HG03159 (cell line): ENCODE results near the gene ATP13A3.

Experiments used
- ATAC-seq: cut with Tn5 transposase; IDR thresholded peaks from one replicate; pipeline ENCODE4 v1.9.1; 2021; ENCODE audit warnings: mild to moderate bottlenecking, moderate library complexity; ENCODE audit not compliant: unreplicated experiment

The ATP13A3 gene

DNA sequence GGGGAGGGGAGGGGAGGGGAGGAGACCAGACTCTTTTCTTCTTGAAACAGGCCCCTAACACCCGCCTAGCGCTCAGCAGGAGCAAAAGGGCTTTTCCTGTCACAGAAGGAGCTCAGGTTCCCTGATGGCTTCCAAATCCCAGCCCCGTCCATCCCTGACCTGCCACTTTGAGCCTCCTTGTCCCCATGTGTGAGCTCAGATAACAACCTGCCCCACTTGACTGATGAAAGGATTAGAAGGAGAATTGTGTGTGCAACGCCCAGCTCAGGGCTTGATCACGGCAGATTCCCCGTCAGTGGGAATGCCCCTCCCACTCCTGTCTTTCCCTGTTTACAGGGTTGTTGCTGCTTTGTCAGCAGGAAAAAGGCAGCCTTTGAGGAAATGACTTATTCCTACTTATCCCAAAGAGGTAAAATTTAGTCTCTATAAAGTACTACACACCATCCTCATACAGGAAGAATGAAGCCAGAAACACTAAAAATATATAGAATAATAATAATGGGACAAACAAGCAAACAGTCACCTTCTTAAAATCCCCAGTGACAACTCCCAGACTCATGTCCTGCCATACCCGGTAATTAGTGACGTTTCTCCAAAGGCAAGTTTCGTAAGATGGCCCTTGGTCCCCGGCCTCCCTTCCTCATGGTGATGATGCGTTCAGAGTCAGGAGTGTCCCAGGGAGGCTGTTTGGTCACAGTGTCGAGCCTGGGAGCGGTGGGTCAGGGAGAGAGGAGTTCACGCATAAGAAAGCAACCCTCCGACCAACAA is 111.1 kb downstream of the ATP13A3 start:
- ATAC-seq = no peak

DNA sequence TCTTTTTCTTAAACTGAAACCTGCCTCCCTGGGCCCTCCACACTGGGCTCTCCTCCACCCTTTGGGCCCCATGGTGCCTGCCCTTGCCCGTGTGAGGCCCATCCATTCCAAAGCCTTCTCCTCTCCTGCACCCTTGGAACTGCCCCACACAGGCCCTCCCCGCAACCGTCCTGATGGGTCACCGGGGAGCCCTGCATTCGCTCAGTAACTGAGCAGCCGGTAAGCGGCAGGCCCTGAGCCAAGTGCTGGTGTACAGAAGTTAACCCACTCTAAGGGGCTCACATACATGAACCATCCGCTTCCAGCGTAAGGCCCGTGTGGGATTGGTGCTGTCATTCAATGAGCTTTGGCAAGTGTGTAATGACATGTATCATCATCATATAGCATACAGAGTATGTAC is 111.9 kb downstream of the ATP13A3 start:
- no peak for ATAC-seq

DNA sequence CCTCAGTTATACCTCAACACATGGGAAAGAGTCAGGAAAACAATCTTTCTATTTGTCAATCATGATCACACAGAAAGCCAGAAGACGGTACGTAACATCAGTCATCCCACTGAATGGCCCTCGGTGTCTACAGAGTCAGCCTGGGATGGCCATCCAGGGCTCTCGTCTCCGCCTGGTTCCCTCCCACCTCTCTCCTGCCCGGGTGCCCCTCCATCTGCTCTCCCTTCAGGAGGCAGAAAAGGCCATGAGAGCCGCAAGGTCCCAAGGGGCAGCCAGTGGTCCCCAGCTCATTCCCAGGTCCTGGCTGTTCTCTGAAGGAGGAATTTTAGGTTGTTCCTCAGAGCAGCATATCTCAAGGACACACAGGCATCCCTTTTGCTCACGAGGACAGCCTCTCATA is 112.9 kb downstream of the ATP13A3 start:
- no peak for ATAC-seq

DNA sequence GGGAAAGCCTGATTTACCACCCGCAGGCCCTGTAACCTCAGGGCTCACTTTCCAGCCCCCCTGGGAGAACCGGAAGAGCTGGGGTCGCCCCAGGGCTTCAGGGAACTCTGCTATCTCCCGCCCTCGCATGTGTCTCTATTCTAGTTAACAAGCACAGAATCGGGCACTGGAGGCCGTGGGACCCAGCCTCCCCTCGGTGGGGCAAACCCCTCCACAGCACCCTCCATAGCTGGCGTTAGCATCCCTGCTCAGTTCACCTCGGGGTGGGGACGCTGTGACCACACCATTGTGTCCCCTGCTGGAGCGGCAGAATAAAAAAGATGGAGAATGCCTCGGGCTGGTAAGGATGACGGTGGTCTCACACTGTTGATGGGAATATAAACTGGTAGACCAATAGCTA is 113.8 kb downstream of the ATP13A3 start:
- ATAC-seq = no peak

DNA sequence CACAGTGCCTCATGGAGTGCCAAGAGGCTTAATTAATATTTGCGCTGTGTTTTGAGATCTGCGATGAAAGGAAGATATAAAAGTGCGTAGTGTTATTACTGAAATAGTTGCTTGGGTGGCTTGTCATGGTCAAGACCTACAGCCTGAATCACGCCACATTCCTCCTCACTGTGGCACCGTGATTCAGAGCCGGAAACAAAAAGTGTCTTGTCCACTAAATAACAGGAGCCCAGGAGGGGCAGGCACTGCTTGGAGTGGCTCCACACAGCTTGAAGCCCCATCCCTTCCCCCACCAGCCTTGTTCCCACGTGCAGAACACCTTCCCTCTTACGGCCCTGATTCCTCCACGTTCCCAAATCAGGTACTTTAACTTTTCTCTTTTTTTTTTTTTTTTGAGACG is 116.0 kb downstream of the ATP13A3 start:
- no peak for ATAC-seq

DNA sequence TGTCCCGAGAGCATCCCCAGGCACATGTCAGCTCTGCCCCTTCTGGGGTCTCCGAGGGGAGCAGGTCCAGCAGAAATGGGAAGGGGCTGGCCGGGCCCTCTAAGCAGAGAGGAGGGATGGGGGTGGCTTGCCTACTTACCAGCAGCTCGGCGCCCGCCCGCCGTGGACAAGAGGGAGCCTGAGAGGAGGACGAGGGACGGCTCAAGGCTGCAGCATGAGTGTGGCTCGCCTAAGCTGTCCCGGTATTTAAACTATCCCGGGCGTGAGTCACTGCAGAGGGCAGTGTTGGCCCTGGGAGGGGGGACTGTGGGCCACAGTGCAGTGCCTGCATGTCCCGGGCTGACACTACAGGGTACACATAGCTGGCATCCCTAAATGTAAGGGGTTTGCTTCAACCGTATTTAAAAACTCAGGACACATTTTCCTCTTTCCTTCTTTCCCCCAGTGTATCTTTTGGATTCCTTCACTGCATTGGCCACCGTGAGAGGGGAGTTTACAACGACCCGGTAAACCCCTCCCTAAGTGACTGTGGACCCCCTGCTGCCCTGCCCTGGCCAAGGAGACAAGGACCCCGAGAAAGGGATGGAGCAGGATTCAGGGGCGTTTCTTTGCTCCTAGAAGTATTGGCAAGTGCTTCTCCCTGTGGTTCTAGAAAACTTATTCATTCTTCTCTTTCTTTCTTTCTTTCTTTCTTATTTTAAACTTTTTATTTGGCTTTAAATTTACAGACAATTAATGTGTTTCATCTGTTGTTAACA is 117.1 kb downstream of the ATP13A3 start, which contains the start of gene LRRC15:
Gene LRRC15 (minus strand): TSS at position 222 of the 758 bp plus-strand sequence. CDS start 8,700 bp downstream, outside the sequence.
- no peak for ATAC-seq

DNA sequence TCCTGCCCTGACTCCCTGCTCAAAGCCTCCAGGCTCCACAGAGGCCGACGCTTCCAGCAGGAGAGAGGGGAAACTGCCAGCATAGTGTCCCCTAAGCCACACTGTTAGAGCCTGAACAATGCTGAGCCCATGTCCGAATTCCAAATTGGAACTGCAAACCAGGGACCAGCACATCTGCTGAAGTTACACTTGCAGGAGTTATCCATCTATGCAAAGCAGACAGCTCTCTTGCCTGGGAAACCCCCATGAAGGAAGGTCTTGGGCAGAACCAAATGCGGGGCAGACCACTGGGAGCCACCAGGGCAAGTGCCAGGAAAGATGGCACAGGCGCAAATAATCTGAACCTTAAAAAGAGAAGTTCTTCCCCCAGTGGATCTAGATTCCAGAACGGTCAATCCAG is 117.9 kb downstream of the ATP13A3 start:
- ATAC-seq = no peak

DNA sequence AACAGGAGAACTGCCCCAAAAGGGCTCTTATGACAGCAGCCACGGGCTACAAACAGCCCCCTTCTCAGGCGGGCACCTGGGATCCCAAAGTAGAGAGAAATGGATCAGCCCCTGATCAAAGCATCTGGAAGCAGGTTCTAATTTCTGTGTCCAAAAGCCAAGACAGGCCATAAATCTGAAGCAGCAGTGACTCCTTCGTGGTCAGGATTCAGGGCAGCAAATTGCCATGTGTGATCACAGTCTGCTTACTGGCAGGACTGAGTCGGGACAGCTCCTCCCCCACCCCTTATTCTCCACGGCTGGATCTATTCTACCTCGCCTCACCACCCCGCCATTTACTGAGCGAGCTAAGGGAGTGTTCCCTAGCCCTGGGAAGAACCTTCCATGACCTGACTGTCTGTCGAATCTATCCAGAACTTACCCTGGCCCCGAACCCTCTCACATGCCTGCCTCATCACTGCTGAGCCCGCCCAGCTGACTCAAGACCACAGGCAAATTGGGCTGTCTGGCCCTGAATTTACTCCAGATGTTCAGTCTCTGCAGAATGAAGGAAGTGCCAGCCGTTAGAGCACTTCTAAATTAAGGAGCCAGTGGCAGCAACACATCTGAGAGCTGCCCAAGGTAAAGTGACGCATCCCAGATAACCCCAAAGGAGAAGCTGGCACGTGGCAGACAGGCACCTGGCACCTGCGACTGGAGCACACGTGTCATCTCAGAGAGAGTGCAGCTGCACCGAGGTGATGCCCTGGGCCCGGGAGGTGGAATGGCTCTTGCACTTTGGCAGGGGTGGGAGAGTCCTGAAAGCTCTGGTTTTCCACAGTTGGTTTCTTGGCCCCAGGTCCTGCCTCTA is 118.6 kb downstream of the ATP13A3 start:
- no peak for ATAC-seq

DNA sequence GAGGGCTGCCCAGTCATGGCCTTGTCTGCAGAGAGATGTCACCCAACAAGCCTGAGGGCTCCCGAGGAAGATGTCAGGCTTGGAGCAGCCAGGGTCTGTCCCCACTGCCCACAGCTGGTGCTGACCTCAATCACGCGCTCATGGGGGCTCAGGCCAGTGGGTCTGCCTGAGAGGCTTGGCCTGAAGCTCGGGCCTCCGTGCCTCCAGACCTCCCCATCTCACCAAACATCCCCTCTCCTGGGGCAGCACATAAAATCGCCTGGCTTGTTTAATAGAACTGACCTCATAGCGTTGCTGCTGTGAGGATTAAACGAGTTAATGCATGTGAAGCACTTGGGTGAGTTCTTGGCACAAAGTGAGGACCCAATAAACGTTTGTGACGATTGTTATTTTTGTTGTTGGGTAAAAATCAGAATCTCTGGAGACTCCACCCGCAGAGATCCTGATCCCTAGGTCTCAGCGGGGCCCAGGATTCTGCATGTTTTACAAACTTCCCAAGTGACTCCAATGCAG is 120.8 kb downstream of the ATP13A3 start:
- ATAC-seq = no peak

DNA sequence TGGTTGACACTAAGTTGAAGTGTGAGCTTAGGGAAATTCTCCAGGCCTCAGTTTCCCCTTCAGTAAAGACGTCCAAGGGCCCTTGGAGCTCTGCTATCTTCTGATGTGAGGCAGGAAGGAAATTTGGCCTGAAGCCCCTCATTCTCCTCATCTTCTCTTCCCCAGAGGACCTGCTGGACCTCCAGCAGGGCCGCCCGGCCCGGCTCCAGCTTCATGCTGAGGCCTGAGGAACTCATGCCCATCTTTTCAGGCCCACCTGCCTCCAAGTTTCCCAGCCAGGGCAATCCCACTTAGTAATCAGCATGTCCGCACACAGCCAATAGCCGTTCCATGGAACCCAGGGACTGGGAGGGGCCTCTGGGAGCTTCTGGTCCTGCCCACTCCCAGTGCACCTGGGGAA is 121.3 kb downstream of the ATP13A3 start:
- ATAC-seq = no peak

DNA sequence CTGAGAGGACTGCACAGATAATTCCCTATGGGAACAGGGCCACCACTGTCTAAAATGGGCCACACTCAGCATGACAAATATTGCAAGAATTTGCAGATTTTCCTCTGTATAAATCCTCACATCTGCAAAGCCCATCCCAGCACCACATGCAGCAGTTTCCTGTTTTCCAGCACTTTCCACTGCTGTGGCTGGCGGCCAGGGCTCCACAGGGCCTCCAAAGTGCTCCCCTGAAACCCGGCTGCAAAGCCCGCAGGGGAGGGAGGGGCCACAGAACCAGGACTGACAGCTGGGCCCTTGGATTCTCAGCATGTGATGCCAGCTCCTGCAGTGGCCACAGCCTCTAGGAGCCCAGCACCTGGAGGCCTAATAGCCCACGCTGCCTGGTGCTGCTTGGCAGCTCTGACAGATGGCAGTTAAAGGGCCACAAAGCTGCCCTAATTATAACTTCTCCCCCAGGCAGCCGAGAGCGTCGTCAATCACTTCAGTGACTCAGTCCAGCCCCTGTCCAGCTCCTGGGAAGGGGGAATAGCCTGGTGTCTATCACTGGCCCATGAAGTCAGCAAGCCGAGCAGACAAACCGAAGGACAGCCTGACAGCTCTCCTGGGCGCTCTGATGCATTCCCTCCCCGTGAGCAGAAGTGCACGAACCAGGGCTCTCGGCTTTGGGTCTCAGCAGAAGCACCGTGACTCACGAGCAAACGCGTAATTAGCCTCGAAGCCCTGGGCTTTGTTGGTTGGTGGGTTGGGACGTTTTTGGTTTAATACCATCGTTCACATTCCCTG is 122.0 kb downstream of the ATP13A3 start:
- no peak for ATAC-seq

DNA sequence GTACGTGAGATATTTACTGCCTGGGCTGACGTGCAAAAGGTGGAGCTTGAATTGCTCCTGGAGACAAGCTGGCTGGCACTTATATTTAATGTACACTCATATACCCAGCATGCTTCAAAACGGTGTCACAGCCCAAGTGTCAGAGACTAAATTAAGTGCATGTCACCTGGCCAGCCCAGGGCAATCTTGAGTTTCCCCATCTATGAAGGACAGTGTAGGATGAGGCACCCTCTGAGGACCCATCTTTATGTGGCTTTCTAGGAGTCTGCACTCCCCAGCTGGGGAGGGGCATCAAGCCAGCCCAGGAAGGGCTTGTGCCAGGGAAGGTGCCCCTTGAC is 122.5 kb downstream of the ATP13A3 start:
- no peak for ATAC-seq

DNA sequence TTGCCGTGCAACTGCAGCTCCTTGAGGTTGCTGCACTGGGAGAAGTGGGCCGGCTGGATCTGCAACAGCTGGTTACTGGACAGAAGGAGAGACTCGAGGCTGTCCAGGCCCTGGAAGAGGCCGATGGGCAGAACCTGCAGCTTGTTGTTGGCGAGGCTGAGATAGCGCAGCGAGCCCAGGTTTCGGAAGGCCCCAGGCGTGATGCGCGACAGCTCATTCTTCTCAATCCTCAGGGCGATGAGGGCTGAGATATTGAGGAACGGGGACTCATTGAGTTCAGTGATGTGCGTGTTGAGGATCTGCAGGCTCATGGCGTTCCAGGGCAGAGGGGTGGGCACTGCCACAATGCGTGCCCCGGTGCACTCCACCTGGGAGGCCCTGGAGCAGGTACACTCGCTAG is 126.2 kb downstream of the ATP13A3 start:
- no peak for ATAC-seq

DNA sequence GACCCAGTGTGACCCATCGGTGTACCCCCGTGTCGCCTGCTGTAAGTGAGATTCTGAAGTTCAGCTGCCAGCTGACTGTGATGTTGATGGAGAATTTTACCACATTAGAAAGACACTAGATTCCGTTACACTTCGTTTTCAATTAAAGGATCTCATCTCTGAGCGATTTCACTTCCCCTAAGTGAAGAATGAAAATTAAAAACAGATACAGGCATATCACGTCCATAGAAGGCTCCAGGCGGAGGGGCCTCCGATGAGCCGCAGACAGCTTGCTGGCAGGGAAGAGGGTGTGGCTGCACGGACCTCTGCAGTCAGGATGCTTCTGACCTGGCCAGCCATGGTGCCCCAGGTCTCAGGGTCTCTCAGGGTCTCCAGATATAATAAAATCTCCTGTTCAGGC is 129.1 kb downstream of the ATP13A3 start:
- no peak for ATAC-seq

DNA sequence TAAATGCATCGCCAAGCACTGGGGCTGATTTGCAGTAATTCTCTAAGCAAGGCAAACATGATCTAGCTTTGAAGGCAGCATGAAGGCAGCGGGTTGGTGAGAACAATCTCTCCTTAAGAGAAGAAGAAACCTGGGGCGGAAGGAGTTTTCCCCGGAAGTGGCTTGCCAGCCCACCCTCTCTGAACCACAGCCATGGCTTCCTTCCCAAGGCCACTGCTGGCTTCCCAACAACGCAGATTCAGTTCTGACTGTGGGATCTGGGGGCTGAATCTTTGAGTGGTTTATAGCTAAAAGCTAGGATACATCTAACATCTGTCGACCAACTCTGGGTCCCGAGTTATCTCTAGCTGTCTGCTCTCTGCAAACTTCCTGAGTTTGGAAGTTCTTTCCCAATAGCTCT is 131.4 kb downstream of the ATP13A3 start:
- no peak for ATAC-seq

DNA sequence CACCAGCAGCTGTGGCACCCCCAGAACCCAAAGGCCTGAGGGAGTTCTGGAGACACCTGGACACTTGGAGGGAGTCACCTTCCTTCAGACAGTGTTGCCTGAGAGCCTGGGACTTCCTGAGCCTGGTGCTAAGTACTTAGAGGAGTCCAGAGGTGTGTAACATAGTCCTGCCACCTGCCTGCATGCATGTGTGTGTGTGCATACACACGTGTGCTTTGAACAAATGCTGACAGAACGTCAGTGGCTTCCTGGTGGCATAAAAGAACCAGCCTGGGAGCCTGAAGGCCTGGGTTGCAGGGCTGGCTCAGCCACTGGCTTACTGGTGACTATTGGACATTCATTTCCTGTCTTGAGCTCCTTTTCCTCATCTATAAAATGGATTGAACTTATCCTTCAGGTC is 132.5 kb downstream of the ATP13A3 start:
- ATAC-seq = no peak
